HCT116 (cell line): ENCODE results near the gene CD247. TPM values are rescaled to one million over a fixed set of nuclear protein-coding genes. Genes with fewer than 3 reads are reported as not detected.

Experiments
- ATAC-seq: fragments of 200-7000 bp; cut with Tn5 transposase; 2 replicates; pipeline ENCODE4 v1.9.1; 2020; ENCODE audit warnings: mild to moderate bottlenecking, moderate library complexity
- BruUV-seq: library from RNA; stranded (reverse); fragments of 400-500 nt; replicated peaks from 2 replicates; lab custom pipeline; 2021; lab: Mats Ljungman, UMichigan
- CTCF ChIA-PET: fragments of 300-600 bp; sonication (Branson Sonifier 250); formaldehyde crosslinking; loops from one replicate; lab custom pipeline; 2021; ENCODE audit warnings: antibody characterized with exemption; lab: Charles Lee
- POLR2A ChIA-PET: fragments of 300-600, 350-600 bp; sonication (Branson Sonifier 250); formaldehyde crosslinking; loops from one replicate; lab custom pipeline; 2021; ENCODE audit warnings: antibody characterized with exemption; lab: Charles Lee
- RAD21 ChIA-PET, 2 experiments: fragments of 300-600 bp; sonication (Branson Sonifier 250); formaldehyde crosslinking; loops; one replicate each; lab custom pipeline; 2023; ENCODE audit warnings: low total read pairs in 2 of 2; ENCODE audit not compliant: uncharacterized antibody in 2 of 2, unreplicated experiment in 2 of 2, low non-redundant PET in 1 of 2; lab: Charles Lee
- DNase-seq: peaks from one replicate; pipeline ENCODE4 v3.0.0-alpha.2; 2010; ENCODE audit warnings: low read depth, low spot score
- H2AFZ ChIP-seq: fragments of 200-600 bp; shearing (Covaris generic), sonication (generic); 2 replicates; pipeline ENCODE4 v1.6.1; 2017; ENCODE audit warnings: low read depth, mixed run types, mixed read lengths, antibody characterized with exemption, low read length; ENCODE audit not compliant: poor library complexity, severe bottlenecking
- H3K27ac ChIP-seq: 2 replicates; pipeline ENCODE4 v1.5.1; 2012; ENCODE audit warnings: low read depth, low read length
- H3K27me3 ChIP-seq: fragments of 200-600 bp; sonication (generic); 2 replicates; pipeline ENCODE4 v1.6.1; 2016; ENCODE audit warnings: mixed run types, low read length, mixed read lengths; ENCODE audit not compliant: insufficient read depth
- H3K36me3 ChIP-seq, 2 experiments: fragments of 200-500 bp in 1 of 2; fragments of 200-600 bp in 1 of 2; sonication (Bioruptor generic) in 1 of 2; sonication (generic) in 1 of 2; 2 replicates each; pipeline versions ENCODE4 v1.5.1 to v1.6.1; 2014 to 2016; ENCODE audit warnings: low read length in 2 of 2, inconsistent platforms in 1 of 2, mixed read lengths in 1 of 2, mixed run types in 1 of 2; ENCODE audit not compliant: insufficient read depth in 2 of 2, control insufficient read depth in 1 of 2
- H3K4me1 ChIP-seq, 2 experiments: fragments of 200-600 bp in 1 of 2; sonication (generic) in 1 of 2; 2 replicates each; pipeline versions ENCODE4 v1.5.1 to v1.6.1; 2012 to 2017; ENCODE audit warnings: low read length in 2 of 2, inconsistent platforms in 1 of 2, mild to moderate bottlenecking in 1 of 2, mixed read lengths in 1 of 2, mixed run types in 1 of 2, moderate library complexity in 1 of 2; ENCODE audit not compliant: insufficient read depth in 2 of 2, control insufficient read depth in 1 of 2
- H3K4me2 ChIP-seq: fragments of 200-600 bp; sonication (generic); 2 replicates; pipeline ENCODE4 v1.6.1; 2017; ENCODE audit warnings: mixed run types, low read length, mixed read lengths
- H3K4me3 ChIP-seq, 2 experiments: fragments of 200-600 bp in 1 of 2; sonication (generic) in 1 of 2; replicated peaks in 1 of 2; 2 replicates each; pipeline ENCODE4 v1.5.1; 2011 to 2016; ENCODE audit warnings: low read length in 2 of 2, control low read depth in 1 of 2, low read depth in 1 of 2, mild to moderate bottlenecking in 1 of 2, mixed read lengths in 1 of 2, mixed run types in 1 of 2
- H3K79me2 ChIP-seq: fragments of 200-600 bp; sonication (generic); 2 replicates; pipeline ENCODE4 v1.6.1; 2017; ENCODE audit warnings: mild to moderate bottlenecking, mixed run types, low read length, moderate library complexity, mixed read lengths; ENCODE audit not compliant: insufficient read depth
- H3K9ac ChIP-seq: fragments of 200-600 bp; sonication (generic); 2 replicates; pipeline ENCODE4 v1.6.1; 2016; ENCODE audit warnings: low read length, mixed read lengths
- H3K9me2 ChIP-seq: fragments of 200-600 bp; sonication (generic), shearing (Covaris generic); 2 replicates; pipeline ENCODE4 v1.6.1; 2017; ENCODE audit warnings: mixed run types, mild to moderate bottlenecking, moderate library complexity; ENCODE audit not compliant: insufficient read depth
- H3K9me3 ChIP-seq, 2 experiments: fragments of 200-500 bp in 1 of 2; fragments of 200-600 bp in 1 of 2; sonication (Bioruptor generic) in 1 of 2; sonication (generic) in 1 of 2; 2 replicates each; pipeline ENCODE4 v1.6.1; 2014 to 2017; ENCODE audit warnings: low read length in 2 of 2, mixed read lengths in 2 of 2, inconsistent platforms in 1 of 2, low read depth in 1 of 2, mild to moderate bottlenecking in 1 of 2, mixed run types in 1 of 2, moderate library complexity in 1 of 2; ENCODE audit not compliant: control insufficient read depth in 1 of 2, insufficient read depth in 1 of 2
- H4K20me1 ChIP-seq: fragments of 200-600 bp; sonication (generic), shearing (Covaris generic); 2 replicates; pipeline ENCODE4 v1.6.1; 2017; ENCODE audit warnings: mixed run types, mild to moderate bottlenecking, moderate library complexity; ENCODE audit not compliant: insufficient read depth
- EGR1 ChIP-seq: IDR thresholded peaks from 2 replicates; pipeline ENCODE4 v1.6.1; 2012; ENCODE audit warnings: low read depth
- ELF1 ChIP-seq: IDR thresholded peaks from 2 replicates; pipeline ENCODE4 v1.6.1; 2012; ENCODE audit warnings: low read depth, borderline replicate concordance
- EZH2 ChIP-seq: fragments of 200-600 bp; sonication (generic); IDR thresholded peaks from 2 replicates; pipeline ENCODE4 v1.6.1; 2017; ENCODE audit warnings: antibody characterized with exemption, mixed run types
- EZH2phosphoT487 ChIP-seq: fragments of 200-600 bp; IDR thresholded peaks from 2 replicates; pipeline ENCODE4 v1.6.1; 2018; ENCODE audit warnings: antibody characterized with exemption, borderline replicate concordance
- JUND ChIP-seq: IDR thresholded peaks from 2 replicates; pipeline ENCODE4 v1.6.1; 2012
- POLR2AphosphoS5 ChIP-seq: IDR thresholded peaks from 2 replicates; pipeline ENCODE4 v1.6.1; 2011; ENCODE audit warnings: mild to moderate bottlenecking, low read depth, low read length, moderate library complexity
- RAD21 ChIP-seq: IDR thresholded peaks from 2 replicates; pipeline ENCODE4 v1.6.1; 2012; ENCODE audit warnings: low read depth, mild to moderate bottlenecking
- intact Hi-C: fragments of 100-400 bp; cut with micrococcal nuclease; formaldehyde crosslinking; loops from 2 replicates; pipeline ENCODE4 v1.10.0; 2022
- total RNA-seq: library from RNA; stranded (reverse); gene quantifications from one replicate; pipeline ENCODE4 v1.2.1, GENCODE V29; 2021; ENCODE audit not compliant: unreplicated experiment
- TF ChIP-seq, protein P1 (sequence below), 3 experiments: fragments of 200-600 bp in 1 of 3; sonication (generic) in 1 of 3; IDR thresholded peaks in 2 of 3; conservative IDR thresholded peaks in 1 of 3; 2 replicates each; pipeline ENCODE4 v1.5.1; 2012 to 2017; ENCODE audit warnings: low read depth in 2 of 3, low read length in 2 of 3, antibody characterized with exemption in 1 of 3, borderline replicate concordance in 1 of 3, control low read depth in 1 of 3, mild to moderate bottlenecking in 1 of 3, mixed read lengths in 1 of 3, mixed run types in 1 of 3, moderate library complexity in 1 of 3; ENCODE audit not compliant: insufficient read depth in 1 of 3

CD247 gene
- total RNA-seq, 1 experiment from 2014 or later: 0.57 TPM

DNA sequence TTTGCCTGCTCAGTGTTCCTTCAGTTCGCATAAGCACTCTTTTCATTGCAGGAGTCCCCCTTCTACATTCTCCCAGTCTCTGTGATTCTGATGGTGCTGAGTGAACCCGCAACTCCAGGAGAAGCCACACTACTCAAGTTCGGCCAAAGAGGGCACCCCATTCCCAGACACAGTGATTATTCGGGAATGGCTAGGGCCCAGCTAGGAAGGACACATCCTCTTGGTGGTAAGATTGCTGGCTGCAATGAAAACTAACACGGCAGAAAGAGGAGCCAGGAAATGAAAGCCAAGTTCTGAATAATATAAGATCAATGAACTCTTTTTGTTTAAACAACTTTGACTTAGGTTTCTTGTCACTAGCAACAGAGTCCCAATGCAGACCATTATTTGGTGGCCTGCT lies 20.3 kb upstream of the CD247 start:
- Histone ChIP-seq H3K9ac (no peak overlapping the region), H3K27ac (no peak overlapping the region), H3K9me3 (no peaks in the 10 kb centered on the region), H3K9me2 (no peaks in the 10 kb centered on the region), H3K79me2 (no peaks in the 10 kb centered on the region), H3K4me2 (no peak overlapping the region), H3K4me1 (no peaks in the 10 kb centered on the region), H4K20me1 (no peaks in the 10 kb centered on the region), H3K27me3 (no peaks in the 10 kb centered on the region), H3K36me3 (no peaks in the 10 kb centered on the region), H3K4me3 (no peak overlapping the region), H2AFZ (no peak overlapping the region)
- intact Hi-C loops: no loop called here
- BruUV-seq: no TSS peak
- POLR2A ChIA-PET: interaction anchor here (1.5 kb wide), 1 partner anchor 15 kb away, joined by 4 read pairs; the partner anchor contains the start of gene CREG1
- CTCF ChIA-PET: interaction anchor here (1.8 kb wide), 1 partner anchor 479 kb away, joined by 4 read pairs; no protein-coding TSS in a partner anchor
- RAD21 ChIA-PET: no interaction called here
- ATAC-seq (peak; percentile 55; the same call in 1 of the 2 replicates), DNase-seq (no peak)
- TF ChIP-seq EZH2: no peak
- TF ChIP-seq RAD21: no peak
- TF ChIP-seq JUND: no peak
- TF ChIP-seq, protein P1, sequence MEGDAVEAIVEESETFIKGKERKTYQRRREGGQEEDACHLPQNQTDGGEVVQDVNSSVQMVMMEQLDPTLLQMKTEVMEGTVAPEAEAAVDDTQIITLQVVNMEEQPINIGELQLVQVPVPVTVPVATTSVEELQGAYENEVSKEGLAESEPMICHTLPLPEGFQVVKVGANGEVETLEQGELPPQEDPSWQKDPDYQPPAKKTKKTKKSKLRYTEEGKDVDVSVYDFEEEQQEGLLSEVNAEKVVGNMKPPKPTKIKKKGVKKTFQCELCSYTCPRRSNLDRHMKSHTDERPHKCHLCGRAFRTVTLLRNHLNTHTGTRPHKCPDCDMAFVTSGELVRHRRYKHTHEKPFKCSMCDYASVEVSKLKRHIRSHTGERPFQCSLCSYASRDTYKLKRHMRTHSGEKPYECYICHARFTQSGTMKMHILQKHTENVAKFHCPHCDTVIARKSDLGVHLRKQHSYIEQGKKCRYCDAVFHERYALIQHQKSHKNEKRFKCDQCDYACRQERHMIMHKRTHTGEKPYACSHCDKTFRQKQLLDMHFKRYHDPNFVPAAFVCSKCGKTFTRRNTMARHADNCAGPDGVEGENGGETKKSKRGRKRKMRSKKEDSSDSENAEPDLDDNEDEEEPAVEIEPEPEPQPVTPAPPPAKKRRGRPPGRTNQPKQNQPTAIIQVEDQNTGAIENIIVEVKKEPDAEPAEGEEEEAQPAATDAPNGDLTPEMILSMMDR (IDR thresholded peaks at IDR 0.05 in 2 of 3, conservative IDR thresholded peaks at IDR 0.05 in 1 of 3; ENCODE audit: borderline replicate concordance in 1 of 3, insufficient read depth in 1 of 3, low read depth in 2 of 3, low read length in 2 of 3): peak in 2 of 3 experiments; percentile 8 to 23; a peak in 3 of 6 replicates

DNA sequence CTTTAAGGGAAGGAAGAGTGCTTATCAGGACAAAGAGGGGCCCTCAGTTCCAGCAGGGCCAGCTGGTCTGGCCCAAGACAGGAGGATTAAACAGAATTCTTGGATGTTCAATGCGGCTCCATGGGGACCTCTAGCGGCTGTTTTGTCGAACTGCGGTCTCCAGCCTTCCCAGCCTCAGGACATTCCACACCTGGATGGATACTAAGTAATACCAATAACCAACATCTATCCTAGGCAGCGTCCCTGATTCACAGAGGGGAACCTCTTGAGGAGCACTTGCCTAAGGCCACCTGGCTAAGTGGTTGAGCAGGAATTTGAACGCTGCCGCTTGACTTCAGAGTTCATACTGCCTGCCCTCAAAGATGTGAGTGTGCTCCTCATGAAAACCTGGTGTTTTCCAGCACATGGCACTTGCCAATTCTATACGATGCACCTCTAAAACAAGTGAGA lies 15.5 kb upstream of the CD247 start:
- H3K4me2 ChIP-seq: no peak overlapping the region
- ChIA-PET CTCF (interaction anchor here (0.6 to 1.7 kb wide), 8 partner anchors 12 to 475 kb away, joined by 3 to 6 read pairs (median 4); partner anchors contain the start of gene CREG1), RAD21 (interaction anchor here in 1 of 2 experiments (1.6 kb wide), 1 partner anchor 79 kb away, joined by 3 read pairs; no protein-coding TSS in a partner anchor), POLR2A (interaction anchor here (1.6 kb wide), 1 partner anchor 266 kb away, joined by 4 read pairs; no protein-coding TSS in a partner anchor)
- H3K9me3 ChIP-seq: no peaks in the 10 kb centered on the region
- no peak overlapping the region for H2AFZ ChIP-seq
- H3K4me3 ChIP-seq: no peak overlapping the region
- no peak overlapping the region for H3K9ac ChIP-seq
- no TSS peak for BruUV-seq
- DNase-seq: peak; percentile 48
- no peaks in the 10 kb centered on the region for H3K9me2 ChIP-seq
- no peaks in the 10 kb centered on the region for H3K79me2 ChIP-seq
- H3K27ac ChIP-seq: no peak overlapping the region
- H4K20me1 ChIP-seq: no peaks in the 10 kb centered on the region
- TF ChIP-seq RAD21: peak; percentile 86
- TF ChIP-seq EGR1: no peak
- TF ChIP-seq EZH2phosphoT487: no peak
- TF ChIP-seq POLR2AphosphoS5: no peak
- no peak for TF ChIP-seq ELF1
- TF ChIP-seq, protein P1 (IDR thresholded peaks at IDR 0.05 in 2 of 3, conservative IDR thresholded peaks at IDR 0.05 in 1 of 3; ENCODE audit: borderline replicate concordance in 1 of 3, insufficient read depth in 1 of 3, low read depth in 2 of 3, low read length in 2 of 3): peak; percentile 66 to 94 (median 88)
- H3K27me3 ChIP-seq: no peaks in the 10 kb centered on the region; the same call in 1 of the 2 replicates
- intact Hi-C loops: loop anchor here (1.0 to 5.0 kb wide), 6 partner anchors 92 to 619 kb away; partner anchors contain the start of gene POU2F1
- H3K36me3 ChIP-seq: no peaks in the 10 kb centered on the region
- ATAC-seq: peak; percentile 92
- no peaks in the 10 kb centered on the region for H3K4me1 ChIP-seq
